K562 (cell line): ENCODE results near the gene ADCYAP1. TPM values are rescaled to one million over a fixed set of nuclear protein-coding genes. Genes with fewer than 3 reads are reported as not detected.

ENCODE experiments used
- BHLHE40 ChIP-seq: IDR thresholded peaks from 2 replicates; pipeline ENCODE4 v1.6.1; 2011; ENCODE audit warnings: low read length, improper control_type of control experiment
- GATA2 ChIP-seq: sonication (generic); formaldehyde crosslinking; IDR thresholded peaks from 2 replicates; pipeline ENCODE4 v1.4.0; 2020; ENCODE audit warnings: mild to moderate bottlenecking, missing genetic modification reagents
- HLTF ChIP-seq: fragments of 450-650 bp; IDR thresholded peaks from 2 replicates; pipeline ENCODE4 v1.6.1; 2016
- NR1H2 ChIP-seq: sonication (generic); formaldehyde crosslinking; IDR thresholded peaks from 2 replicates; pipeline ENCODE4 v1.4.0; 2020; ENCODE audit warnings: mild to moderate bottlenecking, missing genetic modification reagents
- PHF20 ChIP-seq: fragments of 450-650 bp; IDR thresholded peaks from 2 replicates; pipeline ENCODE4 v1.6.1; 2018; ENCODE audit not compliant: partially characterized antibody
- PML ChIP-seq: IDR thresholded peaks from 2 replicates; pipeline ENCODE4 v1.6.1; 2012; ENCODE audit warnings: low read length, inconsistent platforms
- TCFL5 ChIP-seq: fragments of 250-450 bp; sonication (Bioruptor Pico); conservative IDR thresholded peaks from 2 replicates; pipeline ENCODE4 v1.6.1; 2021; ENCODE audit warnings: mild to moderate bottlenecking, moderate library complexity, matching md5 sums
- TFAM ChIP-seq: fragments of 250-450 bp; sonication (Bioruptor Pico); conservative IDR thresholded peaks from 2 replicates; pipeline ENCODE4 v1.5.0; 2021; ENCODE audit warnings: mild to moderate bottlenecking, moderate library complexity
- ZNF316 ChIP-seq: fragments of 450-650 bp; IDR thresholded peaks from 2 replicates; pipeline ENCODE4 v1.6.1; 2016
- ZNF445 ChIP-seq: fragments of 250-450 bp; sonication (Bioruptor Pico); IDR thresholded peaks from 2 replicates; pipeline ENCODE4 v1.4.0; 2020; ENCODE audit warnings: low read depth, mild to moderate bottlenecking, moderate library complexity
- ZNF583 ChIP-seq: fragments of 250-450 bp; sonication (Bioruptor Pico); IDR thresholded peaks from 2 replicates; pipeline ENCODE4 v1.4.0; 2020
- ZNF696 ChIP-seq: fragments of 250-450 bp; sonication (Bioruptor Pico); conservative IDR thresholded peaks from 2 replicates; pipeline ENCODE4 v1.4.0; 2020; ENCODE audit warnings: mild to moderate bottlenecking, moderate library complexity
- polyA plus RNA-seq, 8 experiments: library from polyadenylated mRNA; depleted of rRNA in 4 of 8; stranded (reverse) in 5 of 8; unstranded in 3 of 8; fragments of >200 nt; fragmentation: Nextera tagmentation in 2 of 8; fragmentation: Illumina TruSeq in 1 of 8; extraction: Ambion mirVana in 2 of 8; extraction: Trizol in 1 of 8; gene quantifications; 2 replicates each; pipeline versions ENCODE4 v1.2.1 to v1.2.3, GENCODE V29; 2011 to 2014; ENCODE audit warnings: inconsistent platforms in 1 of 8, missing spikeins in 1 of 8
- total RNA-seq, 7 experiments: library from RNA; depleted of rRNA in 6 of 7; stranded (reverse); fragments of >200 nt in 6 of 7; fragmentation: Illumina TruSeq in 2 of 7; extraction: Trizol in 2 of 7; gene quantifications; 2 replicates each; pipeline versions ENCODE4 v1.2.1 to v1.2.3, GENCODE V29; 2011 to 2021; ENCODE audit warnings: low replicate concordance in 1 of 7
- TF ChIP-seq, protein P1 (sequence below): fragments of 200-800 bp; sonication (Bioruptor generic); IDR thresholded peaks from 2 replicates; pipeline ENCODE4 v1.6.1; 2016; ENCODE audit warnings: missing genetic modification characterization, missing compliant biosample characterization
- TF ChIP-seq, protein P2 (sequence below): fragments of 450-650 bp; IDR thresholded peaks from 2 replicates; pipeline ENCODE4 v1.6.1; 2016
- TF ChIP-seq, protein P3 (sequence below): fragments of 250-450 bp; sonication (Bioruptor Pico); IDR thresholded peaks from 2 replicates; pipeline ENCODE4 v1.8.0; 2022; ENCODE audit warnings: inconsistent platforms, mild to moderate bottlenecking, moderate library complexity, borderline replicate concordance
- TF ChIP-seq, protein P4 (sequence below): fragments of 250-450 bp; sonication (Bioruptor Pico); IDR thresholded peaks from 2 replicates; pipeline ENCODE4 v1.5.0; 2020; ENCODE audit warnings: mild to moderate bottlenecking

The ADCYAP1 gene
- total and polyA plus RNA-seq, 9 of the 15 experiments (the other 6 are each of a cell fraction or from before 2014, with no cell fraction given): 0.03 TPM; not detected in 8

DNA sequence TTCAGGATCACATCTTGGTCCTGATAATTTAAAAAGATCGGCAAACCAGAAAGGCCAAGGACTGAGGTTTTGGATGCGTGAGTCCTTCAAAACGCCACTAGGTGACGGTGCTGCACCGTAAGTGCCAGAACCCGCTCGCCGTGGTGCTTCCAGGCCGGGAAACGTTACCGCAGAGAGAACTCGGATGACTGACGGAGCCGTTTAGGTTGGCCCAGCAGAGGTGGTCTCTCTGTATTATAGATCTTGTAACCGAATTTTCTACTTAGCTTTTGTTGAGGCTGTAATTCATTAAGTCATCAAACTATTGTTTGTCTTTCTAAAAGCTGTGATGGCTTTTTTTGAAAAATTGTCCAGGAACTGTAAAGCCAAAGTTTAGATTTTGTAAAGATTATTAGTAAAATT is 39.8 kb upstream of the ADCYAP1 start (continued):
- TF ChIP-seq ZNF445 (0 out of 2 replicates have a peak, but pooled peaks have one; percentile 39), TCFL5 (CRISPR knock-in tag) (no peak), TFAM (CRISPR knock-in tag) (no peak), BHLHE40 (peak; percentile 36; the same call in 1 of the 2 replicates), PML (no peak), HLTF (no peak), ZNF696 (CRISPR knock-in tag) (no peak), GATA2 (CRISPR knock-in tag) (0 out of 2 replicates have a peak, but pooled peaks have one; percentile 40), PHF20 (no peak), NR1H2 (CRISPR knock-in tag) (no peak), ZNF316 (no peak), ZNF583 (CRISPR knock-in tag) (0 out of 2 replicates have a peak, but pooled peaks have one; percentile 32)
- TF ChIP-seq, protein P1, sequence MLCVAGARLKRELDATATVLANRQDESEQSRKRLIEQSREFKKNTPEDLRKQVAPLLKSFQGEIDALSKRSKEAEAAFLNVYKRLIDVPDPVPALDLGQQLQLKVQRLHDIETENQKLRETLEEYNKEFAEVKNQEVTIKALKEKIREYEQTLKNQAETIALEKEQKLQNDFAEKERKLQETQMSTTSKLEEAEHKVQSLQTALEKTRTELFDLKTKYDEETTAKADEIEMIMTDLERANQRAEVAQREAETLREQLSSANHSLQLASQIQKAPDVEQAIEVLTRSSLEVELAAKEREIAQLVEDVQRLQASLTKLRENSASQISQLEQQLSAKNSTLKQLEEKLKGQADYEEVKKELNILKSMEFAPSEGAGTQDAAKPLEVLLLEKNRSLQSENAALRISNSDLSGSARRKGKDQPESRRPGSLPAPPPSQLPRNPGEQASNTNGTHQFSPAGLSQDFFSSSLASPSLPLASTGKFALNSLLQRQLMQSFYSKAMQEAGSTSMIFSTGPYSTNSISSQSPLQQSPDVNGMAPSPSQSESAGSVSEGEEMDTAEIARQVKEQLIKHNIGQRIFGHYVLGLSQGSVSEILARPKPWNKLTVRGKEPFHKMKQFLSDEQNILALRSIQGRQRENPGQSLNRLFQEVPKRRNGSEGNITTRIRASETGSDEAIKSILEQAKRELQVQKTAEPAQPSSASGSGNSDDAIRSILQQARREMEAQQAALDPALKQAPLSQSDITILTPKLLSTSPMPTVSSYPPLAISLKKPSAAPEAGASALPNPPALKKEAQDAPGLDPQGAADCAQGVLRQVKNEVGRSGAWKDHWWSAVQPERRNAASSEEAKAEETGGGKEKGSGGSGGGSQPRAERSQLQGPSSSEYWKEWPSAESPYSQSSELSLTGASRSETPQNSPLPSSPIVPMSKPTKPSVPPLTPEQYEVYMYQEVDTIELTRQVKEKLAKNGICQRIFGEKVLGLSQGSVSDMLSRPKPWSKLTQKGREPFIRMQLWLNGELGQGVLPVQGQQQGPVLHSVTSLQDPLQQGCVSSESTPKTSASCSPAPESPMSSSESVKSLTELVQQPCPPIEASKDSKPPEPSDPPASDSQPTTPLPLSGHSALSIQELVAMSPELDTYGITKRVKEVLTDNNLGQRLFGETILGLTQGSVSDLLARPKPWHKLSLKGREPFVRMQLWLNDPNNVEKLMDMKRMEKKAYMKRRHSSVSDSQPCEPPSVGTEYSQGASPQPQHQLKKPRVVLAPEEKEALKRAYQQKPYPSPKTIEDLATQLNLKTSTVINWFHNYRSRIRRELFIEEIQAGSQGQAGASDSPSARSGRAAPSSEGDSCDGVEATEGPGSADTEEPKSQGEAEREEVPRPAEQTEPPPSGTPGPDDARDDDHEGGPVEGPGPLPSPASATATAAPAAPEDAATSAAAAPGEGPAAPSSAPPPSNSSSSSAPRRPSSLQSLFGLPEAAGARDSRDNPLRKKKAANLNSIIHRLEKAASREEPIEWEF (CRISPR knock-in tag): no peak
- TF ChIP-seq, protein P2, sequence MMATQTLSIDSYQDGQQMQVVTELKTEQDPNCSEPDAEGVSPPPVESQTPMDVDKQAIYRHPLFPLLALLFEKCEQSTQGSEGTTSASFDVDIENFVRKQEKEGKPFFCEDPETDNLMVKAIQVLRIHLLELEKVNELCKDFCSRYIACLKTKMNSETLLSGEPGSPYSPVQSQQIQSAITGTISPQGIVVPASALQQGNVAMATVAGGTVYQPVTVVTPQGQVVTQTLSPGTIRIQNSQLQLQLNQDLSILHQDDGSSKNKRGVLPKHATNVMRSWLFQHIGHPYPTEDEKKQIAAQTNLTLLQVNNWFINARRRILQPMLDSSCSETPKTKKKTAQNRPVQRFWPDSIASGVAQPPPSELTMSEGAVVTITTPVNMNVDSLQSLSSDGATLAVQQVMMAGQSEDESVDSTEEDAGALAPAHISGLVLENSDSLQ: peak; percentile 83
- TF ChIP-seq, protein P3, sequence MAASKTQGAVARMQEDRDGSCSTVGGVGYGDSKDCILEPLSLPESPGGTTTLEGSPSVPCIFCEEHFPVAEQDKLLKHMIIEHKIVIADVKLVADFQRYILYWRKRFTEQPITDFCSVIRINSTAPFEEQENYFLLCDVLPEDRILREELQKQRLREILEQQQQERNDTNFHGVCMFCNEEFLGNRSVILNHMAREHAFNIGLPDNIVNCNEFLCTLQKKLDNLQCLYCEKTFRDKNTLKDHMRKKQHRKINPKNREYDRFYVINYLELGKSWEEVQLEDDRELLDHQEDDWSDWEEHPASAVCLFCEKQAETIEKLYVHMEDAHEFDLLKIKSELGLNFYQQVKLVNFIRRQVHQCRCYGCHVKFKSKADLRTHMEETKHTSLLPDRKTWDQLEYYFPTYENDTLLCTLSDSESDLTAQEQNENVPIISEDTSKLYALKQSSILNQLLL (CRISPR knock-in tag): no peak
- TF ChIP-seq, protein P4, sequence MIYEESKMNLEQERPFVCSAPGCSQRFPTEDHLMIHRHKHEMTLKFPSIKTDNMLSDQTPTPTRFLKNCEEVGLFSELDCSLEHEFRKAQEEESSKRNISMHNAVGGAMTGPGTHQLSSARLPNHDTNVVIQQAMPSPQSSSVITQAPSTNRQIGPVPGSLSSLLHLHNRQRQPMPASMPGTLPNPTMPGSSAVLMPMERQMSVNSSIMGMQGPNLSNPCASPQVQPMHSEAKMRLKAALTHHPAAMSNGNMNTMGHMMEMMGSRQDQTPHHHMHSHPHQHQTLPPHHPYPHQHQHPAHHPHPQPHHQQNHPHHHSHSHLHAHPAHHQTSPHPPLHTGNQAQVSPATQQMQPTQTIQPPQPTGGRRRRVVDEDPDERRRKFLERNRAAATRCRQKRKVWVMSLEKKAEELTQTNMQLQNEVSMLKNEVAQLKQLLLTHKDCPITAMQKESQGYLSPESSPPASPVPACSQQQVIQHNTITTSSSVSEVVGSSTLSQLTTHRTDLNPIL (CRISPR knock-in tag): no peak
